GM04504 (cell line): ENCODE data around the gene SLC5A2.
"Not testable (repeated sequence)": the region's sequence is repeated elsewhere in the genome, so short reads cannot be mapped to it uniquely, and the experiment has no call there.

Experiments
- DNase-seq: peaks from one replicate; pipeline ENCODE4 v3.0.0-alpha.2; 2012; ENCODE audit warnings: low read depth

SLC5A2 gene

GRCh38 chr16:31483081-31483480 lies at the start of gene SLC5A2:
TSS of gene SLC5A2 (plus strand) at chr16:31483123. CDS start at chr16:31483137, 14 bp downstream.
- no peak for DNase-seq

DNA sequence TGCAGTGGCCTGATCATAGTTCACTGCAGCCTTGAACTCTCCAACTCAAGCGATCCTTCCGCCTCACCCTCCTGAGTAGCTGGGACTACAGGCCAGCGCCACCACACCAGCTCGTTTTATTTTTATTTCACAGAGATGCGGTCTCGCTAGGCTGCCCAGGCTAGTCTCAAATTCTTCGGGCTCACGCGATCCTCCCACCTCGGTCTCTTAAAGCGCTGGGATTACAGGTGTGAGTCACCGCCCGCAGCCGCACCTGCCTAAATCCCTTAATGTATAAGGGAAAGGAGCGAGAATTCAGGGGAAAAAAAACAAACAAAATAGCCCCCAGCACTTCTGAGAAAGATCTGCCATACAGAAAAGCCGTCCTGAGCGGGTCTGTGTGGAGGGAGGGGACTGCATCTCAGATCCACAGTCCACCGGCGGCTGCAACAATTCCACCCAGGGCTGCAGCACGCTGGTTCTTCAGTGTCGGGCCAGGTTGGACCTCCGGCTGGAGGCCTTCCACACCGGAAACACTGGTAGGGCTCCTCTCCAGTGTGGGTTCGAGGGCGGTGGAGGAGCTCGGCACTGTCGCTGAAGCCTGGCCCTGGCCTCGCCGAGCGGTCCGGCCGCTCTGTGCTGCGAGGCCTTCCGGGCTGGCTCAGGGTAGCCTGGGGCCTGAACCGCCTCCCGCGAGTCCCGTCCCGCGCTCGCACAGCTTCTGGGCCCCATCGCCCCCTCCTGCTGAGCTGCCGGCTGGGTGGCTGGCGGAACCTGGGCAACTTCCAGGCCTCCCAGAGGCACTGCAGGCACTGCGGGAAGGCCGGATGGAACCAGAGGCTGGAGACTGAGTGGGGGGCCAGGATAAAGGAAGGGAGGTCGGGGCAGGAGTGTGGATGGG lies 47.3 kb upstream of the SLC5A2 start:
- no peak for DNase-seq

- DNase-seq, result no peak
Measured at GRCh38 chr16:31436221-31437045, 46.5 kb upstream of the SLC5A2 start.

GRCh38 chr16:31438414-31438813 lies 44.5 kb upstream of the SLC5A2 start:
- DNase-seq, result no peak

DNA sequence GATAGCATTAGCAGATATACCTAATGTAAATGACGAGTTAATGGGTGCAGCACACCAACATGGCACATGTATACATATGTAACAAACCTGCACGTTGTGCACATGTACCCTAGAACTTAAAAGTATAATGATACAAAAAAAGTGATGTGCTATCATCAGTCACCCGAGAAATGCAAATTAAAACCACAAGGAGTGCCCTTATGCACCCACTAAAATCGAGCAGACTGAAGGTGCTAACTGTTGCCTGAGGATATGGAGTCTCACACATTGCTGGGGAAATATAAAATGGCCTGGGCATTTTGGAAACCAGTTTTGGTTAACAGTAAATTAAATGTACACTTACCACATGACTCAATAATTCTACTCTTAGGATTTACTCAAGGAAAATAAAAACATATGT lies 43.9 kb upstream of the SLC5A2 start:
- not testable (repeated sequence) for DNase-seq

DNA sequence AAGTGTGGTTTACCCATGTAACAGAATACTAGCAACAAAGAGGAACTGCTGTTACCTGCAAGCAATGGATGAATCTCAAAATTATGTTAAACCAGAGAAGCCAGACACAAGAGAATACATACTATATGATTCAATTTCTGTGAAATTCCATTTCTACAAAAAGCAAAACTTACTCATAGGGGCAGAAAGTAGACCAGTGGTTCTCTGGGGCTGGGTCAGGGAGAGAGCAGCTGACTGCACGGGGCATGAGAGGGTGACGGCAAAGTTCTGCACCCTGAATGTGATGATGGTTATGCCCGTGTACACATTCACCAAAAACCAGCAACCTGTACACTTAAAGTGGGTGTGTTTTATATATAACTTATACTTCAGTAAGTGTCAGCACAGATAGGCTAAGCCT lies 43.4 kb upstream of the SLC5A2 start:
- no peak for DNase-seq

DNA sequence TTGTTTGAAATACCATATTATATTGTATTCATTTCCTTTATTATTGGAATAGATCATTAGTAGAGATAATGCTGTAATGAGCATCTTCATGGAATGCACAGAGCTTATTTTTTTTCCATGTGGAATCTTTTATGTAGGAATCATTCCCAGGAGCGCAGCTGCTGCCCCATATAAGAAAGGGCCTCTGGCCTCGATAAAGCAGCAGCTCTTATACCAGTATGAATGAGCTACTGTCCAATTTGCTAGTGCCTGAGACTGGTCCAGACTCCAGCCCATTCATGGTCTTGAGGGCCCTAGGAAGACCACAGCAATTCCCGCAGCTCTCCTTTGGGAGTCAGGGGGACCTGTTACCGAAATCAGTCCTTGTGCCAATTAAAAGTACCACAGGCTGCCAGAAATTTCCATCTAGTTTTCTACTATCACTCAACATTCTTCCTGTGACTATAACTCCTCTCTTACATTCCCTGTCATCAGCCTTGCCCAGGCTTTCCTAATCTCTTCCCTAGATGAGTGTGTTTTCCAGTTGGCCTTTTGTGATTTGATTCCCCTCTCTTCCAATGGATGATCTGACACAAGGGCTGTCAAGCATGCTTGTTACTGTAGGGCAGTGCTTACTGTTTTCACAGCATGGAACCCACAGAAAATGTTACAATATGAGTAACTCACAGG lies 42.3 kb upstream of the SLC5A2 start:
- DNase-seq, result no peak

DNA sequence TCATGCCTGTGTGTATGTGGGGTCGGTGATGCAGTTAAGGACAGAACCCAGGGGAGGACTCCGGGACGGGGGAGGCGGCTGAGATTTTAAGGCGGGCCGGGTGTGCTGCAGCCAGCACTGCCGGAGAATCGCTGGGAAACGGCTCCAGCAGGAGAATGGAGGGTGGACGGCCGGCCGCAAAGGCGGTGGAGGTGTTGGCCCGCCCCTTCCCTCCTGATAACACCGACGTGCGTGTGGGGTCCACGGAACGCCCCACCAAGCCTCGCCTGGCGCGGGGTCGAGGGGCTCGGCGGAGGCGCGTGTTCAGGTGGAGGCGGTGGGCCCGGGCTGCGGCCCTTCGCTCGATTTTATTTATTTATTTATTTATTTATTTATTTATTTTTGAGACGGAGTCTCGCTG lies 41.0 kb upstream of the SLC5A2 start:
- no peak for DNase-seq

DNA sequence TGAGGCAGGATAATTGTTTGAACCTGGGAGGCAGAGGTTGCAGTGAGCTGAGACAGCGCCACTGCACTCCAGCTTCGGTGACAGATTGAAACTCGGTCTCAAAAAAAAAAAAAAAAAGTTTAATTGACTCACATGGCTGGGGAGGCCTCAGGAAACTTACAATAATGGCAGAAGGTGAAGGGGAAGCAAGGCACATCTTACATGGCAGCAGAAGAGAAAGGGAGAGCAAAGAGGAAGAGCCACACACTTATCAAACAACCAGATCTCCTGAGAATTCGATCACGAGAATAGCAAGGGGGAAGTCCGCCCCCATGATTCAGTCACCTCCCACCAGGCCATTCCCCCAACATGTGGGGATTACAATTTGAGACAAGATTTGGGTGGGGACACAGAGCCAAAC lies 37.0 kb upstream of the SLC5A2 start:
- DNase-seq, result not testable (repeated sequence)

GRCh38 chr16:31451201-31451600 lies 31.7 kb upstream of the SLC5A2 start:
- no peak for DNase-seq

DNA sequence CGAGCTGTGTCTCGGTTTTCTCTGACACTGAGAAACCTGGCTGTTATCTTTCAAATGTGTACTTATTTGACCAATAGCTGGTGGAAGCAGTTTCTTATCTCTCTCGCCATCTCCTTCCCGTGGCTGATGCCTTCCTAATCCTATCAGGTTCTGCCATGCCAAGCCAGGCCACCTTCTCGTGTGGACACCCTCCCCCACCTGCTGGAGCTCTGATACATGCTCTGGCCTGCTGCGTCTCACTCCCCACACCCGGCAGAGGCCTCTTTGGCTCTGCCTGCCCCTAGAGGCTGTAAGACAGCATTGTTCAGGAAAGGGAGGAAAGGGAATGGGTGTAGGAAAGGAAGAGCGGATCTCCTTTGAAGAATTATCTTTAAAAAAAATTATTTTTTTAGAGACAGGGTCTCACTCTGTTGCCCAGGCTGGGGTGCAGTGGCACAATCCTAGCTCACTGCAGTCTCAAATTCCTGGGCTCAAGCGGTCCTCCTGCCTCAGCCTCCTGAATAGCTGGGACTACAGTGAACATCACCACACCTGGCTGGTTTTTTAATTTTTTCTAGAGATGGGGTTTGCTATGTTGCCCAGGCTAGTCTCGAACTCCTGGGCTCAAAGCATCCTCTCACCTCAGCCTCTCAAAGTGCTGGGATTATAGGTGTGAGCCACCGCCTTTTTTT lies 31.1 kb upstream of the SLC5A2 start:
- no peak for DNase-seq

DNA sequence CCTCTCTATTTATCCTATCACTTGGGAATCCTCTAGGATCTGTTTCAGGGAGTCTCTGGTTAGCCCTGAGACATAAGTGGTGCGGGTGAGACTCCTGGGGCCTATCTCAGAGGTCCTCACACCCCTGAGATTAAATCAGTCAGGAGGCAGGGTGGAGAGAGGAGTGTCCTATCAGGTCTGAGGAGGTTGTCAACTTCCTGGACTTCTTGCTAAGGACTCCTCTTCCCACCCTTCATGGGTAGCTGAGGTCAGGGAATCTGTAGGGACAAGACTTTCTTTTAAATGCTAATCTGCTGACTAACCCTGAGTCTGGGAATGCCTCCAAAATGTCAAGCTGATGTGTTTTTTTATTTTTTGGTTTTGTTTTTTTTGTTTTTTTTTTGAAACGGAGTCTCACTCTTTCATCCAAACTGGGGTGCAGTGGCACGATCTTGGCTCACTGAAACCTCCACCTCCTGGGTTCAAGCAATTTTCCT lies 30.3 kb upstream of the SLC5A2 start:
- peak; percentile 88 for DNase-seq

DNA sequence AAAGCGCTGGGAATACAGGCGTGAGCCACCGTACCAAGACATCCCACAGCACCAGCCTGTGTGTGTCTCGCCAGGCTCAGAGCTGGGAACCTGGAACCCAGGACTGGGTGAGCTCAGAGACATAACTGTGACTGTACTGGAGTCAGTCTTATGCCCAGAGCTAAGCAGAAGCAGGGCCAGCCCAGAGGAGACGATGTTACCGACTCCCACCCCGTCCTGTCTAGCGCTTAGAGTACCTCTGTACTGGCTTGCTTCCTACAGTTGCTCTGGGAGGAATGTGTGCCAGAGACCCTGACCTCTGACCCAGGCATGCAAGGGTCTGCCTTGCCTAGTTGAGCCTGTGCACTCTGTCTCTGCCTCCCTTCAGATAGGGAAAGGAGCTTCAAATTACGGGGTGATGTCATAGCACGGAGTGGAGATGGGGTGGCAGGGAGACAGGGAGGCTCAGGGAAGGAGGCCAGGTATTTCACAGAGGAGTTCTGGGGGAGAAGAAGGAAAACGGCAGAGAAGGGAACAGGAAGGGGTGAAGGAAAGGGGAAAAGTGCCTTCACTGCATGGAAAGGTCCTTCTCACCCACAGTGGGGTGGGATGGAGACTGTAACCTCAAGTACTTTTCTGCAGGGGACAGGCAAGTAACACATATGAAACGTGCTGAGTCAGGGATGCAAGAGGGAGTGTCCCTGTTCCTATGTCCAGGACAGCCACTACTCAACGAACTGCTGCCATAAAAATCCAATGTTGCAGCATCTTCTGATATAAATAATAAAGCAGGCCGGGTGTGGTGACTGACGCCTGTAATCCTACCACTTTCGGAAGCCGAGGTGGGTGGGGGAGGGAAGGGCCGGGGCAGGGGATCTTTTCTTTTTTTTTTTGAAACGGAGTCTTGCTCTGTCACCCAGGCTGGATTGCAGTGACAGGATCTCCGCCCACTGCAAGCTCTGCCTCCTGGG lies 29.4 kb upstream of the SLC5A2 start:
- DNase-seq, result no peak

GRCh38 chr16:31455601-31456314 lies 27.2 kb upstream of the SLC5A2 start:
- DNase-seq, result no peak

DNA sequence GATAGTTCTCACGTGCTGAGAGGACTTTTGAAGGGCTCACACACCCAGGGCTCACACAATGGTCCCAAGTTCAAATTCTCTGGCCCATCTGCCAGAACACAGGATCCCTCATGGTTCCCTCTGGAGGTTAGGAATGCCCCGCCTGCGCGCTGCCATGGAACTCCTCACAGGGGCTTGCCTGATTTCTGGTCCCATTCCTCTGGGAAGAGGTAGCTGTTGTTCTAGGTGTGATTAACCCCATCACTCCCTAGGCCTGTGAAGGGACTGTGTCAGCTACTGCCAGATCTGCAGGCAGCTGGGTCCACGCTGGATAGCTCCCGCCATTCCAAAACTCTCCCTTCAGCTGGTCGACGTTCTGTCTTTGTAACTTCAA lies 25.9 kb upstream of the SLC5A2 start:
- no peak for DNase-seq

DNA sequence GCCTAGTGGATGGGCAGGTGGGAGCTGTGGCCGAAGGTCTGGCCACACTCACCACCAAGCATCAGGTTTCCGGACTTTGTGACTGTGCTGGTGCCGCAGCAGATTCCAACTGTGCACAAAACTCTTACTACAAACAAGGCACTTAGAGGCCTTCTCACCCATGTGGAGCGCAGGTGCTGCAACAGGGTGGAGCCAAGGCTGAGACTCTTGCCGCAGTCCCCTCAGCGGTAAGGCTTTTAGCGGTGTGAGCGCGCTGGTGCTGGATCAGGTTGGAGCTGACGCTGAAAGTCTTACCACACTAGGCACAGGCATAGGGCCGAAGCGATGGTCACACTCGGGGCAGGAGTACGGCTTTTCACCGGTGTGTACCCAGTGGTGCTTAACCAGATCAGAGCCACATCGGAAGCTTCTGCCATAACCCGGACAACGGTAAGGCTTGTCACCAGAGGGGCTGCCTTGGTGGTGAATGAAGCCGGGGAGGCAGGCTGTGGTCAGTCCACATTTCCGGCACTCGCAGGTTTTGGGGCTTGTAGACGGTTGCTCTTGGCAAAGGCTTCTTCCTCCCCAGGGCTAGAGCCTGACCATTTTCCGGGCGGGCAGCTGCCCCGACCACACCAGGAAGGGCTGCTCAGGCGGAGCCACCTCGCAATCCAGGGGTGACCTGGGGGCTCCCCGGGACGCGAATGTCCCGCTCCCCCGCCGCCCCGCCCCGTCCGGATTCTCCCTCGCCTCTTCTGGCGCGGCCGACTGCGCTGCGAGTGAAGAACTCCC lies 24.7 kb upstream of the SLC5A2 start:
- DNase-seq, result no peak

GRCh38 chr16:31458844-31459686 lies 23.9 kb upstream of the SLC5A2 start, which contains the start of gene ARMC5:
TSS of gene ARMC5 (plus strand) at chr16:31459501. CDS start at chr16:31459525, 24 bp downstream.
- DNase-seq, result peak; percentile 93
